NCI-H526 treated with DMSO at 0.1 percent for 48 hours (cell line): ENCODE measurements around the gene DCTPP1.

Source experiments
- DNase-seq: peaks from one replicate; lab custom pipeline; 2025; lab: John Stamatoyannopoulos, UW

DCTPP1 gene

GRCh38 chr16:30447512-30448226 is 17.8 kb upstream of the DCTPP1 start:
- no peak for DNase-seq

- no peak for DNase-seq
Measured at GRCh38 chr16:30446203-30446595, 16.4 kb upstream of the DCTPP1 start.

DNA sequence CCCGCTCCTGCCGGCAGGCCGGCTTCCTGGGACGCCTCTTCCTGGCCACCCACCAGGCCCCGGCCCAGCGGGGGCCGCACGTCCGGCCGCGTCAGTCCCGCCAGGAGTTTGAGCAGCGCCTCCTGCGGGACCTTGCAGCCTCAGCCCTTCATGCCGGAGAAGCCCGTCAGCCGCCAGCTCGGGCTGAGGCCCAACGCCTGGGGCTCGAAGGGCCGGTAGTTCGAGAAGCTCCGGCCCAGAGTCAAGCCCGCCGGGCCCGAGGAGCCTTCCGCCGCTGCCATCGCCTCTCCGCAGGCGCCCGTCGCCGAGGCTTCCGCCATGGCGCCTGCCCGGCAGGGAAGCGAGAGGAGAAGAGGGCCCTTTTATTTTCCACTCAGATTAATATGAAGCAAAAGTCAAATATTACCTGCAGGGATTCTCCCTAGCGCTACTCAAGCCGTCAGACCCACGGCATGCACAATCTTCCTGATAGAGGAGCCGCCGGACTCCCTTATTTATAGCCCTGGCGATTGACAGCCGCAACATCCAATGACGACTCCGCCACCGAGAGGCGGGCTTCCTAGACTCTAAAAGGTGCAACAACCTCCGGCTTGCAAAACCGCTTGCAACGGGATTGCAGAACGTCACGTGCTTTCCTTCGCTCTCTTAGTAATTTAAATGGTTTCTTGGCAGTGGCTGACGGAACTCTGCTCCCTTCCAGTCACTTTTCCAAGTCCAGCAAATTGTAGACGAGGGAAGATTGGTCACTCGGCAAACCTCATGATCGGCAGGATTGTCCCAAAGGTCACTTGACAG is 15.8 kb upstream of the DCTPP1 start, which contains the start of gene SEPHS2:
Gene SEPHS2 (minus strand): TSS at position 467 of the 795 bp plus-strand sequence. CDS start 147 bp downstream, at position 320.
- DNase-seq, result peak; percentile 93

DNA sequence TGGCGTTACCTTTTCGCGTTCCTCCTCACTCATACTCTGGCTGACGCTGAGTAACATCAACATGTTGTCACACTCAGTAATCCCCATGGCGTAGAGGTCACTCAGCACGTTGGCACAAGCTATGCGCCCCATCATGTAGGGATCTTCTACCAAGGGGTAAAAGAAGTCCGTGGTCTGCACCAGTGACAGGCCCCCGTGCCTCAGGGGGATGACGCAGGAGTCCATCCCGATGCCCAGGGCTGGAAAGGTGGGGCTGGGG is 15.2 kb upstream of the DCTPP1 start:
- no peak for DNase-seq

DNA sequence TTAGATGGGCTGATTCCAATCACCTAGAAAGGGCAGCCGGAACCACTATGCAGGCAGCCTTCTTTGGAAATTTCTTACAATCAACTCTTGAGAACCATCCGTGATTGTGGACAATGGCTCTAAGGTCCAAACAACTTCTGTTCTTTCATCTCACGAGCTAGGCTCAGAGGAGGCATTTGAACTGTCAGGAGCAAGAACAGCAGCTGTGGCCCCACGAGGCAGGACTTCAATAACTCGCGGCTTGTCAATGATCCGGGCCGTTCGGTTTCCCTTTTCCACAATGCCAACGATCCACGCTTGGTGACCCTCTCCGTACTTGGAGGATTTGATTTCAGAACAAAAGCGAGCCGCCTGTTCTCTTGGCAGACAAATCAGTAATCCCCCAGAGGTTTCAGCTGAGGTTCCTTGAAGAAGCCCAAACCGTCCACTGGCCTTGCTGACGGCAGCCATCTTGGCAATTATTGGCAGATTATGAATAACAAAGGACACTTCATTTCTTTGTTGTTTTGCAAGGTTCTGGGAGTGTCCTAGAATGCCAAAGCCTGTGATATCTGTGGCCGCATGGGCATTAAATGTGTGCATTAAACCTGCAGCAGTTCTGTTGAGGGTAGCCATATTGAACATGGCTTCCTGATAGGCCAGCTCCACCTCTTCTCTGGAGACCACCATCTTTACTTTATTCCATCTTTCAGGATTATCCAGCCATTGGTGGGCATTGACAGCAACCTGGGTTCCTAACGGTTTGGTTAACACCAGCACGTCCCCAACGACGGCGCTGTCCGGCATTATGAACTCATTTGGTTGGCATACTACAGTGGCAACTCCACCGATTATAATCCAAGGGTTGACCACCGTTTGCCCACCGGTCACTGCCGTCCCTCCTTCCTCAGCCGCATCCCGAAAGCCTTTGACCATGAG is 14.7 kb upstream of the DCTPP1 start:
- DNase-seq, result no peak

- DNase-seq, result no peak
Measured at GRCh38 chr16:30443631-30444030, 13.8 kb upstream of the DCTPP1 start.

DNA sequence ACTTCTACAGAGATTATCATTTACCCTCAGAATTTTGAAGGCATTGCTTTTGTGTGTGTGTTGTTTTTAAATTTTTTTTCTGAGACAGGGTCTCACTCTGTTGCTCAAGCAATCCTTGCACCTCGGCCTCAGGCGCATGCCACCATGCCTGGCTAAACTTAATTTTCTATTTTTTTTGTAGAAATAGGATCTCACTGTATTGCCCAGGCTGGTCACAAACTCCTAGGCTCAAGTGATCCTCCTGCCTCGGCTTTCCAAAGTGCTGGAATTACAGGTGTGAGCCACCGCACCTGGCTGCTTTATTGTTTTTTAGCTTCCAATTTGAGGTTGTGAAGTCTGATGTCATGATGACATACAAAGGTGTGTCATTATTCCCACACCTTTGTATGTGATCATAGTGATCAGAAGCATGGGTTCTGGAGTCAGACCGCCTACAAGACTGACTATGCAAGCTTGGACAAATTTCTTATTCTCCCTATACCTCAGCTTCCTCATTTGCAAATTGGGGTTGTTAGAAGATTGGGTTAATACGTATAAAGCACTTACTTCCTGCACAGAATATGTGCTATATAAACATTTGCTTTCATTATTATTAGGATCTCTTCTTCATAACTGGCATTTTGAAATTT is 10.0 kb upstream of the DCTPP1 start:
- no peak for DNase-seq

GRCh38 chr16:30438835-30439234 is 9.0 kb upstream of the DCTPP1 start:
- DNase-seq, result no peak

DNA sequence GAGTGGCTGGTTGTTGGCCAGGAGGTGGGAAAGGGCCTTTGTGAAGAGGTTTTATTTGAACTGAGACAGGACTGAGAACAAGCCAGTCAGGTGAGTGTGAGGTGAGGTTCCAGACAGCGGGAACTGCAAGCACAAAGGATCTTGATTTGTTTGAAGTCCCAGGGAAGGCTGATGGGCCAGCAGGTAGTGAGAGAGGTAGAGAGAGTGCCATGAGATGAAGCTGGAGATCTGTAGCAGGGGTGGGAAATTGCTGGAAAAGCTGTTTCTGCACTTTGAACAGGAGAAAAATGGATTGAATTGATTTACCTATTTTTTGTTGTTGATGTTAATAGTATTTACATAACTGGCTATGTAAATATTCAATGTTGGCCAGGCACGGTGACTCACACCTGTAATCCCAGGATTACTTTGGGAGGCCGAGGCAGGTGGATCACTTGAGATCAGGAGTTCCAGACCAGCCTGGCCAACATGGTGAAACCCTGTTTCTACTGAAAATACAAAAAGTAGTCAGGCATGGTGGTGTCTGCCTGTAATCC is 7.7 kb upstream of the DCTPP1 start:
- DNase-seq, result no peak

DNA sequence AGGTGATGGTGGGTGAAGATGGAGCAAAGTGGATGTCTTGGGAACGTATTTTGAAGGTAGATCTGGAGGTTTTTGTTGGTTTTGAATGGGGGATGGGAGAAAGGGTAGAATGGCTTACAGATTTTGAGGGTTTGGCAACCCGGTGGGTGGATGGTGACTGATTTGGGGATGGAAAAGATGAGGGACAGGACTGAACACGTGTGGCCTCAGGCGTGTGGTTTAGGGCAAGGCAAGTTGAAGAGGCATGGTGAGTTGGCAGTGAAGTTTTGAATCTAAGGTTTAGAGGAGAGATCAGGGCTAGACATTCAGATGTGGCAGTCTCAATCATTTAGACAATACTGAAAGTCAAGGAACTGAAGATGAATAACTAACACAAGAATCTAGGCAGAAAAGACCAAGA is 5.0 kb upstream of the DCTPP1 start:
- no peak for DNase-seq

DNA sequence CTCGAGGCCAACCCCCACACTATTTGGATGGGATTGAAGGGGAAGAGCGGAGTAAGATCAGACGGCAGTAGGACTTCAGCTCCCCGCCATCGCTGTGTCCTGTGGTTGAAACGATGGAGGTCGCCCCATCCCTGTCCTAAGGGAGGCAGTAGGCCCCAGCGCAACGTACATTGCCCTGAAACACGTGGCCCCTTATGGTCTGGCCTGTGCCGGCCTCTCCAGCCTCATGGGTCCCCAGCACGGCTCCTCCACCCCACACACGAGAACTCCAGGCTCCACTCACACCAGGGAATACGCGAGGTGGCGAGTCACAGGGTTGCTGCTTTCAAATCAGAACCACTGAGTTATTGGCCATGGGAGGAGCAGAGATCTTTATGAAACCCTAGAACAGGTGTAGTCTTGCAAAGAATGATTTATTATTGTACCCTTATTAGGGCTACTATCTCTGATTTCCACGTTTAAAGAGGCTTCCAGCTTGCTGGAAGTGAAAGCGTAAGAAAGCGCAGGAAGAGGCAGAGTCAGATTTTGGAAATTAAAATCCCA is 669 bp upstream of the DCTPP1 start:
- no peak for DNase-seq

DNA sequence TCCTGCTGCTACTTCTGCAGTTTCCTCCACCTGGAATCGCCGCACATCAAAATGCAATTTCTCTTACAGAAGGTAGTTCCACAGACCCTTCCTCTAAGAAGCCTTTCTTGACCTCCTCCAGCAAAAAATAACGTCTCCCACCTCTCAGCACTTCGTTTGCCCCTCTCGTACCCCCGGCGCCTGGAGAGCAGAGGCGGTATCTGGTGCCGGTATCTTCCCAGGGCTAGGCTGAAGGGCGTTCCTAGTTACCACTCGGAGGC is 482 bp downstream of the DCTPP1 start:
- peak; percentile 29 for DNase-seq

GRCh38 chr16:30428055-30428454 is 1.8 kb downstream of the DCTPP1 start:
- no peak for DNase-seq

- DNase-seq, result no peak
Measured at GRCh38 chr16:30421010-30421409, 8.8 kb downstream of the DCTPP1 start.

DNA sequence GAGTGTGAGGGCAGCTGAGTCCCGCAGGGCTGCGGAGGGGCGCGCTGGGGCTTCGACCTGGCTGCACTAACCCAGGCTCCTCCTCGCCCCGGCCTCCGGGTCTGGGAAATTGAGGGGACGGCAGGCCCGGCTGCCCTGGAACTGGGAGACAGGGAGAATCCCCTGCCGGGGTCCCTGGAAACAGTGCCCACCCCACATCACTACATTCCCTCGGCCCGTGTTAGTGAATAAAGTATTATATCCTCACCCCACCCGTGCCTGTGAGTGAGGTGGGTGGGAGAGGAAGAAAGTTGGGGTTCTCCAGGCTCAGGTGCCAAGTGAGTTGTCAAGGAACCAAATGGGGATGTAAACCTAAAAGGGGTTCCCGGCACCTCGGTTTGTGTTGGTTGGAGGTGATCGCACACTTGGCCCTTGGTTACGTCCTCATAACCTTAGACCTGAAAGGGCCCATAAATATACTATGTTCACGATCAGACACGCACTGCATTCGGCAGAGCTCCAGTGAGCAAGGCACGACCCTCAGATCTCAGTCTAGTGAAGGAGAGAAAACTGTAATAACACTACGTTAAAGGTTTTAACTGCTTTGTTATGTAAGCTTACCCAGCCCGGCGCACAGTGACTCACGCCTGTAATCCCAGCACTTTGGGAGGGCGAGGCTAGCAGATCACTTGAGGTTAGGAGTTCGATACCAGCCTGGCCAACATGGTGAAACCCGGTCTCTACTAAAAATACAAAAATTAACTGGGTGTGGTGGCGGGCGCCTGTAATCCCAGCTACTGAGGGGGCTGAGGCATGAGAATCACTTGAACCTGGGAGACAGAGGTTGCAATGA is 11.3 kb downstream of the DCTPP1 start:
- DNase-seq, result no peak

GRCh38 chr16:30417529-30418349 is 12.1 kb downstream of the DCTPP1 start:
- peak; percentile 85 for DNase-seq

- DNase-seq, result no peak
Measured at GRCh38 chr16:30416624-30417528, 13.0 kb downstream of the DCTPP1 start.

- no peak for DNase-seq
Measured at GRCh38 chr16:30416047-30416603, 13.7 kb downstream of the DCTPP1 start.

DNA sequence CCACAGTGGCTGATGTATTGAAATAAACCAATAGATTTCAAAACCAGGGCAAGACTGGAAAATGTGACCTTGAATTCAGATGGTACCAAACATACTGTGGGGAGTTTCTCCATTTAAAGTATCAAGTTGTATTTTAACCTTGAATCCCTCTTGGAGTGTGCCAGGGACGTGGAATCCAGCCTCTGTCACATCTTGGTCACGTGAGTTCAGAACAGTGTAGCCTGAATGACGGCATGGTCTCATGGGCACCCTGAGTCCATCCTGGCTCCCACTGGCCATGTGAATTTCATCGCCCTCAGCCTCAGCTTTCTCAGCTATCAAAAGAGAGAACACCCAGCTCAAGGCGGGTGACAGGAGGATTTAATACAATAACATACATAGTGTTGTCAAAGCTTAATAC is 15.7 kb downstream of the DCTPP1 start:
- DNase-seq, result no peak
